ENCODE data around the gene ASTL.
"Not testable (repeated sequence)": the region's sequence is repeated elsewhere in the genome, so short reads cannot be mapped to it uniquely, and the experiment has no call there.

ASTL gene

DNA sequence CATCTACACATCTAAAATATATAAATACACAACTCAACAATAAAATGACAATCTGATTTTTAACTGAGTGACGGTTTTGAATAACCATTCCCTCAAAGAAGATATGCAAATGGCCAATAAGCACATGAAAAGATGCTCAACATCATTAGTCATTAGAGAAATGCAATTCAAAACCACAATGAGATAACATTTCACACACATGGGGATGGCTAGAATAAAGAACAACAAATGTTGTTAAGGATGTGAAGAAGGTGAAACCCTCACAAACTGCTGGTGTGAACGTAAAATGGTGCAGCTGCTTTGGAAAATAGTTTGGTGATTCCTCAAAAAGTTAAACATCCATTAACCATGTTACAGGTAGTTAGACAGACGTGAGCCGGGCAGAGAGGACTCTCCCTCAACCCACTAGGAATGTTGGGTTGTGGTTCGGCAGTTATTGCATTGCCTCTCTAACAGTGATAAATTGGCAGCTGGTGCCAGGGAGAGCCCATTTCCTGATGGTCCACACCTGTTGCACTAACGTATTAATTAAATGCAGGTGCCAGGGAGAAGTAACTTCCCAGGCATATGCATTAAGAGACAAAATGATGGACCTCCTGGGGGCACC, 29.2 kb upstream of the ASTL start:
- Mint-ChIP-seq H3K27ac (peak overlapping the region; percentile 23), H3K4me3 (no peak overlapping the region), H3K27me3 (no peaks in the 10 kb centered on the region), H3K36me3 (no peaks in the 10 kb centered on the region), H3K4me1 (ENCODE audit: low read depth) (peaks cover 55% of the 10 kb centered on the region), H3K9me3 (ENCODE audit: low read depth) (no peaks in the 10 kb centered on the region)

DNA sequence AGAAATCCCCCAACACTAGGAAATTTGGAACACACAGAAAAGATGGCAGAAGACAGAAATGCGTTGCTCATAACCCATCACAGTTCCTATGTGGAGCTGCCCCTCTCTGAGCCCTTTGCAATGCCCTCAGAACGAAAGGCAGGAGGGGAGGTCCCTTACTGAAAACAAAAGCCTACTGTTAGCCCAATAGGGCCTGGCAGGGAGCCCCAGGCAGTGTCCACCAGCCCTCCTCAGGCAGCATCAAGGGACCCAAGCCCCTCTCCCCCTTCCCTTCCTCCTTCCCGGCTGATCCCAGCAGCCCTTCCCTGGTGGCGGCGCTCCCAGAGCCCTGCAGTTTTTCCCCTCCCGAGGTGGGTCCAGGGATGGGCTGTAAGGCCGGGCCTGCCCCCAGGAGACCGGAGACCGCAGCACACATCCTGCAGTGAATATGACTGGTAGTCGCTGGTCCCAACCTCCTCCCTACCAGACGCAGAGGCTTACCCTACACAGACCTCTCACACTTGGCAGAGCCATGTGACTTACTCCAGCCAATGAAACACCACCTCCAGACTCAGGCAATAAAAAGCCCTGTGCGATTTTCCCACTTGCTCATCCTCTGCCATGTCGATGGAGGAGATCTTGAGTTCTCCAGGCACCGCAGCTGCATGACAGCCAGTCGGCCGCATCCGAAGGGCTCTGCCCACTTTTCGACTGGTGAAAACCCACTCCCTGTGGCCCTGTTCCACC, 26.3 kb upstream of the ASTL start:
- peak overlapping the region; percentile 99 for H3K27ac Mint-ChIP-seq
- H3K4me1 Mint-ChIP-seq (ENCODE audit: low read depth) = peaks cover 69% of the 10 kb centered on the region
- no peaks in the 10 kb centered on the region for H3K27me3 Mint-ChIP-seq
- H3K9me3 Mint-ChIP-seq (ENCODE audit: low read depth) = no peaks in the 10 kb centered on the region
- H3K4me3 Mint-ChIP-seq = peak overlapping the region; percentile 85
- H3K36me3 Mint-ChIP-seq = peaks cover 5% of the 10 kb centered on the region

DNA sequence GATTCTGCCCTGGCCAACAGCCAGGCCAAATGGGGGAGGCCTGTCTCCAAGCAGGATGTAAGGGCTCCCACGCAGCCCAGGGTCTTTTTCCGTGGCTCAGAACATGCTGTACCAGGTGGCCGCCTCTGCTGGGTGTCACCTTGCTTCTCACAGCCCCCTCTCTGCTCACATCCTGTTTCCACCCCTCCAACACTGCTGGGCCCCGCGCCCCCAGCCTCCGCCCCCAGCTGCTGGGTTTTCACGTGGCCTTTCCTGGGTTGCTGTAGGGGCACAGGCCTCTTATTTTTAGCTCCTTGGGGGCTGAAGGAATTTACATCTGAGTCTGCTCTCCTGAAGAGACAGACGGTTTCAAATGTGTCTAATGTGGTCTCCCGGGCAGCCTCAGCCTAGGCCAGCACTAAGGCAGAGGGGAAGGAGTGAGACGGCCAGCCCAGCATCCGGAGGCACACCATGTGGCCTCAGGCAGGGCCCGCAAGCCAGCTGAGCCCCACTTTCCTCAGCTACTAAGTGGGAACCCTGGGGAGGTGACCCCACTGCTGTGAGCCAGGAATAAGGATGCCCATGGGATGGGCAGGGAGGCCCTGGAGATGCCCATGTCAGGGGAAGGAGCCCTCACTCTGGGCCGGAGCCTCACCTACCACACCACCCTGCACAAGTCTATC, 25.6 kb upstream of the ASTL start:
- Mint-ChIP-seq H3K36me3 (peaks cover 5% of the 10 kb centered on the region), H3K27ac (peak overlapping the region; percentile 99), H3K9me3 (ENCODE audit: low read depth) (no peaks in the 10 kb centered on the region), H3K27me3 (no peaks in the 10 kb centered on the region), H3K4me3 (peak overlapping the region; percentile 85), H3K4me1 (ENCODE audit: low read depth) (peaks cover 72% of the 10 kb centered on the region)

DNA sequence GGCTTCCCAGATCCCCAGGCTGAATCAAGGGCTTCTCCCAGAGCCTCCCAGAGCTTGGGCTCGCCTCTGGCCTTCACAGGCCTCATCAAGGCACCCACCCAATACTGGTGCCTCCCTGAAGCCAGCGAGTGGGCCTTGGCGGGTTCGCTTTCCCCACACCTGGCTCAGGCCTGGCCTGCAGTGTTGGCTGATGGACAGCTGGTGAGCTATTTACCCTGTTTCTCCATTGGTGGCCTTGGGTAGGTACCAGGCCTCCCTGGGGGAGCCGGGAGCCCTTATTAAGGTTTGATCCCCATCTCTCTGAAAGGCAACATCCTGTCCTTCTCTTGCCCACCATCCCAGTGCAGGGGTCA, 25.1 kb upstream of the ASTL start:
- peaks cover 73% of the 10 kb centered on the region for H3K4me1 Mint-ChIP-seq (ENCODE audit: low read depth)
- peak overlapping the region; percentile 85 for H3K4me3 Mint-ChIP-seq
- no peaks in the 10 kb centered on the region for H3K9me3 Mint-ChIP-seq (ENCODE audit: low read depth)
- H3K36me3 Mint-ChIP-seq = peaks cover 5% of the 10 kb centered on the region
- H3K27ac Mint-ChIP-seq = peak overlapping the region; percentile 99
- no peaks in the 10 kb centered on the region for H3K27me3 Mint-ChIP-seq

DNA sequence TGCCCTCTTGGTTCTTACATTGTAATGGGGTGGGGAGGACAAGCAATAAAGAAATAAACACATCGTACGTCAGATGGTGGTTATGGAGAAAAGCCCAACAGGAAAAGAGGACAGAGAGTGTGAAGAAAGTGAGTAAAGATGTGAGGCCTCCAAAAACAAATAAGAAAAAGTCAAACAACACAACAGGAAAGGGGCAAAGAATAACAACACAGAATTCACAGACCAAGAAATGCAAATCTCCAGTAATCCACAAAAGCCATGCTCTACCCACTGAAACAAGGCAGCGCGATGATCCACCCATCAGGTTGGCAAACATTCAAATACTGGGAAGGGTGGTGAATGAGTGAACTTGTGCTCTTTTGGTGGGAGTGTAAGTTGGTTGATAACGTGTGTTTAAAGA, 23.6 kb upstream of the ASTL start:
- H3K27ac Mint-ChIP-seq = peak overlapping the region; percentile 99
- no peaks in the 10 kb centered on the region for H3K9me3 Mint-ChIP-seq (ENCODE audit: low read depth)
- peak overlapping the region; percentile 40 for H3K4me3 Mint-ChIP-seq
- H3K4me1 Mint-ChIP-seq (ENCODE audit: low read depth) = peaks cover 78% of the 10 kb centered on the region
- H3K27me3 Mint-ChIP-seq = no peaks in the 10 kb centered on the region
- peaks cover 5% of the 10 kb centered on the region for H3K36me3 Mint-ChIP-seq

DNA sequence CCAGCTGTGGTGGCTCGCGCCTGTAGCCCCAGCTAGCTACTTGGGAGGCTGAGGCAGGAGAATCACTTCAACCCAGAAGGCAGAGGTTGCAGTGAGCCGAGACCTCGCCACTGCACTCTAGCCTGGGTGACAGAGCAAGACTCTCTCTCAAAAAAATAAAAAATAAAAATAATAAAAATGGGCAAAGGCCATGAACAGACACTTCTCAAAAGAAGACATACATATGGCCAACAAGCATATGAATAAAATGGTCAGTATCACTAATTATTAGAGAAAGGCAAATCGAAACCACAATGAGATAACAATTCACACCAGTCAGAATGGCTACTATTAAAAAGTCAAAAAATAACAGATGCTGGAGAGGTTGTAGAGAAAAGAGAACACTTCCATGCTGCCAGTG, 22.1 kb upstream of the ASTL start:
- not testable (repeated sequence) for H3K4me3 Mint-ChIP-seq; H3K9me3 Mint-ChIP-seq (ENCODE audit: low read depth)

DNA sequence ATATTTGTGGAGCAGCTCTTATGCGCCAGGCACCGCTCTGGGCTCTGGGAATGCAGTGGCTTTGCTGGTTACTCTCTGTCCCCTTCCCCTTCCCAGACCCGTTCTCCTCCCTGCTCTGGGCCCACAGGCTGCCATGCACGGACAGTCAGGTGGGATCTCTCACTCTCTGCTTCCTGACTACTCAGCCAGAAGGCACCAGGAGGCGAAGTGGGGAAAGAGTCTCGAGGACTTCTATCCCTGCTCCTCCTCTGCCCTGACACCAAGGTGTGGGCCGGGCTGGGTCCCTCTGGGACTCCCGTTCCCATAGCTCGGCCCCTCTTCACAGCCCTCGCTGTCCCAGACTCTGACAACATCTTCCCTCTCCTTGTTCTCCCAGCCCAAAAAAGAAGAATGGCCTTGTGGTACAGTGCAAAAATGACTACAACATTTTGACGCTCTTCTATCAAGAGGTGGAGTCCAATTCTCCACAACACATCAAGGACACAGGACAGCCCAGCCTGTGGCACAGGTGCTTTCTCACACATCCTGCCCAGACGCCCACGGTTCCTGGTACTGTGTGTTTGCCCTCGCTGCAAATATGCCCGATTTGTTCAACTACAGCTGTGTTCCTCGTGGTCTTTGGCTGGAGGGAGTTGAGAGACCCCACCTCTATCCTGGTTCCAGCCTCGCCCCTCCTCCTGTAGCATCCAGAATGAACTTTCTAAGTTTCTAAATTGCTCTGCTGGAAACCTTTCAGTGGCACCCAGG, 21.0 kb upstream of the ASTL start:
- Mint-ChIP-seq H3K27ac (peak overlapping the region; percentile 90), H3K9me3 (ENCODE audit: low read depth) (no peaks in the 10 kb centered on the region), H3K4me3 (peak overlapping the region; percentile 64), H3K4me1 (ENCODE audit: low read depth) (peaks cover 86% of the 10 kb centered on the region), H3K36me3 (peaks cover 5% of the 10 kb centered on the region), H3K27me3 (no peaks in the 10 kb centered on the region)

More for the DNA sequence above, 22.1 kb upstream of the ASTL start:
- not testable (repeated sequence) for H3K27me3 Mint-ChIP-seq, H3K36me3 Mint-ChIP-seq
- Mint-ChIP-seq H3K4me1 (ENCODE audit: low read depth) (peaks cover 90% of the 10 kb centered on the region), H3K27ac (peak overlapping the region; percentile 82)

DNA sequence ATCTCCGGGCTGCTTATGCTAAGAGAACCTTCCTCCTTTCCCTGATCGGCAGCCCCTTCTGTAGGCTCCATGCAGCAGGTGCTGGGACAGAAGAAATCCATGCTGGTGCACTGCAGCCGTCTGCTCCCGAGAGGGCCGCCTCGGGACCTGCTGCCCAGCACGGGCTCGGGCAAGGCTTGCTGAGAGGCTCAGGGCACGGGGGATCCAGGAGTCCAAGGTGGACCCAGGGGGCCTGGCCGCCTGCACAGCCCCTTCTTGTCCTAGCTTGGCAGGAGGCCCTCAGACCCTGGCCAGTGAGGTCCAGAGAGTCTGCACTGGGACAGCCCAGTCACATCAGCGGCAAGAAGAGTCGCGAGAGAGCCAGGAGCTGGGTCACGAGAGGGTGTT, 20.2 kb upstream of the ASTL start:
- H3K27me3 Mint-ChIP-seq = no peaks in the 10 kb centered on the region

DNA sequence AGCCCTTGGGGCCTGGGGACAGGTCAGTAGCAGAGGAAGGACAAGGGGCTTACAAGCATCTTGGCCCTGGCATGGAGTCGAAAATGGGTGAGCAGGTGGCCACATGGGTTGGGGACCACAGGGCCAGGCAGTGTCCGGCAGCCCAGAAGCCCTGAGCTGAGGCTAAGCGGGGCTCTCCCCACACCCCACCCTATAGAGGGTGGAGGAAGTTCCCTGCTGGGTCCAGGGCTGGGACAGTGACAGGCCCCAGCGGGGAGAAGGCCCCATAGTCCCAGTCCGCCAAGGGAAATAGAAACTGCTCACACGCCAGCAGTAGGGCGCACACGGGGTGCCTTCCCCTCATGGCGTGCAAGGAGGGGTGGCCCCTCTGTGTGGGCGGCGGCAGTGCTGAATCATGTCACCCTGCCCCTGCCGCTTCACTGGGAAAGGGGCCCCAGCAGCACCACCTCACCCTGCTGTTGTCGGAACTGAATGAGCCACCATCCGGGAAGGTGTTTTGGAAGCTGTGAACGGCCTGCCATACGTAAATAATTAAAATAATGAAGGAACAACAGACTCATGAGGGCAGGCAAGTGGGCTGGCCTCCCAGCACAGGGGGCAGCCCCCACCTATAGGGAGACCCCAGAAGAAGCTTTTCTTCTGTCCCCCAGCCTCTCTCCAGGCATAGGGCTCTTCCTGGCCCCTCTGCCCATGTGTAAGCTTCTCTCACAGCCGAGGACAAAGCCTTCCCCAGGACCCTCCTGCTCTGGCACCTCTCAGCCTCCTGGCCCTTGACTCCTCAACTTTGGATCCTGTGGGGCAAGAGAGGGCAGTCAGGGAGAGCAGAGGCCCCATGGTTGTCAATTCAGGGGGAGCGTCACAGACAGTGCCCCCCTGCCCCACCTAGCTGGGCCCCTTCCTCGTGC, 19.6 kb upstream of the ASTL start:
- H3K9me3 Mint-ChIP-seq (ENCODE audit: low read depth) = no peaks in the 10 kb centered on the region
- H3K36me3 Mint-ChIP-seq = peaks cover 5% of the 10 kb centered on the region
- peak overlapping the region; percentile 78 for H3K4me3 Mint-ChIP-seq
- no peaks in the 10 kb centered on the region for H3K27me3 Mint-ChIP-seq
- H3K27ac Mint-ChIP-seq = peak overlapping the region; percentile 90
- peaks cover 81% of the 10 kb centered on the region for H3K4me1 Mint-ChIP-seq (ENCODE audit: low read depth)

More for the DNA sequence above, 20.2 kb upstream of the ASTL start:
- Mint-ChIP-seq H3K4me3 (peak overlapping the region; percentile 78), H3K9me3 (ENCODE audit: low read depth) (no peaks in the 10 kb centered on the region), H3K4me1 (ENCODE audit: low read depth) (peaks cover 81% of the 10 kb centered on the region), H3K27ac (peak overlapping the region; percentile 90), H3K36me3 (peaks cover 5% of the 10 kb centered on the region)

DNA sequence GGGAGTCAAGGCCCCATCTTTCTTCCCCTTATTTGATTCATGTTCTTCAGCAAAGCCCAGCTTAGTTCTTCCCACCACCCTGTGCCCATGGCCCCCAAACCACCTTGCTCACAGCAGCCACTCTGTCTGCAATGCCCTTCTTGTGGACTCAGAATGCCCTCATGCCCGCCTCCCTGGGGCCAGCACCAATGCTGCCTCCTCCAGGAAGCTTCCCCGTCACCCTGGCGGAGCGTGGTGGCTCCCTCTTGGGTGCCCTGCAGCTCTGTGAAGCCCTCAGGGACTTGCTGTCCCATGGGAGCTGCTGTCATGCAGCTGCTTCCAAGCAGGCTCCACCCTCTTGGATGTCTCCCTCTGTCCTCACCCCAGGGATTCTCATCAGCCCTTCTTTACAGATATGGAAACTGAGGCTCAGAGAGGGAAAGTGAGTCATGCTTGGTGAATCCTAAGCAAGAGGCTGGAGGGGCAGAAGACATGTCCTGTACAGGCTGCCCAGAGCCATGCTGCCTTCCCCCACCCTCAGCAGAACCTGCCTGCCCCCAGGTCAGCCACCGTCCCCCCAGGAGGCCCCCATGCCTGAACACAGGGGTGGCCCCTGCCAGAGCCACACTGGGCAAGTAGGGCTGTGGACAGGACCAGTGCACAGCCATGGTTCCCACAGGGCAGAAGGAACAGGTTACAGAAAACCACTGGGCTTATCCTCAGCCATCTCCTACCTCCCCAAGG, 18.8 kb upstream of the ASTL start:
- H3K27me3 Mint-ChIP-seq = no peaks in the 10 kb centered on the region
- H3K36me3 Mint-ChIP-seq = peaks cover 5% of the 10 kb centered on the region
- peaks cover 80% of the 10 kb centered on the region for H3K4me1 Mint-ChIP-seq (ENCODE audit: low read depth)
- H3K9me3 Mint-ChIP-seq (ENCODE audit: low read depth) = no peaks in the 10 kb centered on the region
- peak overlapping the region; percentile 90 for H3K27ac Mint-ChIP-seq
- peak overlapping the region; percentile 78 for H3K4me3 Mint-ChIP-seq

DNA sequence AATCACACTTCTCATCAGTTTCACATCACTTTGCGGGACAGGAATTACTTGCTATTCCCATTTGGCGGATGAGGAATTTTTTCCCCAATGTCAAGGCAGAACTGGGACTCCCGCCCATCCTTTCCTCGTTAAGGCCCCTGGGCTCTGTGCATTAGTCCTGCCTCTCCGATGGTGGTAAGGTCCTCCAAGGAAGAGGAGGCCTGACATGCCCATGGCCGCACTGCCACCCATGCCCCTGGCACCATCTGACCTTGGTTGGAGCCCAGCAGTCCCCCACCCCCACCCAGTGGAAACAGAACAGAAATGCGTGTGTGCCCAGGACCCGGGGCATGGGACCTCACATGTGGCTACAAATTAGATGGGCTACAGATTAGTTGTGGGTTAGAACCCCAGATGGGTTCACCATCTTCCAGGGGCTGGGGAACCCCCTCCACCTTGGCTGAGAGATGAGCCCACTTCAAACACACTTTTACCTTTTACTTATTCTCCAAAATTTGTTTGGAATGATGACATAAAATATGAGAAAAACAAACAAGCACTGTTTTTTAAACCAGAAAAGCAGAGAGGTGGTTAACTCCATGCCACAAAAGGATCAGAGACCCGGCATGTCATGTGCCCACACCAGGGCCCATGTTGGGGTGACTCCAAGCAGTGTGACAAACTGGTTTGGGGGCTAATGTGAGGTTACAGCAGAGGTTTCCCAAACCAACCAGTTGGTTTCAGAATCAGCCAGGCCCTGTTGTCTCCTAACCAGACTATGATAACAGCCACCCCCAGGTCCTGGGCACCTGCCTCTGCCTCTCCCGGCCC, 17.9 kb upstream of the ASTL start:
- peak overlapping the region; percentile 90 for H3K27ac Mint-ChIP-seq

DNA sequence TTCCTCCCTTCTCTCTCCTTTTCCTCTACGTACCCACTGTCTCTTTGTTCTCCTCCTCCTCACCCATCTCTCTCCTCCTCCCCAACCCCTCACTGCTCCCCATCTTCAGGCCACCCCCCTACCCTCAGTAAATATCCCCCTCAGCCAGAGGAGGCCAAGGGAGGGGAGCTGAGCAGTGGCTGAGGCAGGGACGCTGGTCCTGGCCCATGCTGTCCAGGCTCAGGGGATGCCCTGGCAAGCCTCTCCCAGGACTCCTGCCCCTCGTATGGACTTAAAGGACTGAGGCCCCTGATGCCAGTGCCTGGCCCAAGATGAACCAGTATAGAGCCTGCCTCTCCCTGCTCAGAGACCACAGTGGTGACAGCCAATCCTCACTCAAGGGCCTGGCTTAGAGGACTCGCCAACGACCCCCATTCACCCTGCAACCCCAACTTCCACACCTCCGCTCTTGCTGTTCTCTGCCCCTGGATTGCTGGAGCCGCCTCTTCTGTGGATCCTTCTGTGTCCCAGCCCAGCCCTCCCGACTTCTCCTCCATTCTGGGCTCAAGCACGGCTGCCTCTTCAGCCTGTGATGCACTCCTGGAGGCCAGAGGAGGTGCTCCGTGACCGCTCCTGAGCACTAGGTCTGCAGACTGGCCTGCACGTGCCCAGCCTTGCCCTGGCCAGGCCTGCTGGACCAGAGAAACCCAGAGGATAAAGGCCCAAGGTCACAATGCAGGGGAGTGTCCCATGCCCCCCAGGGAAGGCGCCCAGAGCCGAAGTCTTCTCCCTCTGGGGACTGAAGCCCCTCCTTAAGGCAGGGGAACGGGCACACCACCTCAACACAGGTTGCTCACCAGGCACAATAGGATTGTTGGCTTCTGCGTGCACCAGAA, 16.4 kb upstream of the ASTL start:
- Mint-ChIP-seq H3K9me3 (ENCODE audit: low read depth) (no peaks in the 10 kb centered on the region), H3K27me3 (no peaks in the 10 kb centered on the region), H3K36me3 (no peaks in the 10 kb centered on the region), H3K4me1 (ENCODE audit: low read depth) (peaks cover 83% of the 10 kb centered on the region), H3K4me3 (no peak overlapping the region), H3K27ac (peak overlapping the region; percentile 6)

More for the DNA sequence above, 17.9 kb upstream of the ASTL start:
- peaks cover 5% of the 10 kb centered on the region for H3K36me3 Mint-ChIP-seq
- no peaks in the 10 kb centered on the region for H3K27me3 Mint-ChIP-seq
- no peaks in the 10 kb centered on the region for H3K9me3 Mint-ChIP-seq (ENCODE audit: low read depth)
- H3K4me3 Mint-ChIP-seq = peak overlapping the region; percentile 78
- H3K4me1 Mint-ChIP-seq (ENCODE audit: low read depth) = peaks cover 82% of the 10 kb centered on the region
